MCF 10A (cell line): ENCODE results near the gene GTPBP6. TPM values are rescaled to one million over a fixed set of nuclear protein-coding genes. Genes with fewer than 3 reads are reported as not detected.

Experiments
- BruUV-seq: library from RNA; stranded (reverse); fragments of 400-500 nt; replicated peaks from 2 replicates; lab custom pipeline; 2021; lab: Mats Ljungman, UMichigan
- CTCF ChIA-PET: fragments of 300-600 bp; sonication (Branson Sonifier 250); formaldehyde crosslinking; extraction: SDS; loops from one replicate; lab custom pipeline; 2021; ENCODE audit warnings: antibody characterized with exemption, inconsistent platforms; lab: Yijun Ruan, JAX
- POLR2A ChIA-PET: fragments of 300-600, 350-650 bp; sonication (Branson Sonifier 250); formaldehyde crosslinking; extraction: SDS; loops from one replicate; lab custom pipeline; 2020; ENCODE audit warnings: antibody characterized with exemption, inconsistent platforms; lab: Yijun Ruan, JAX
- DNase-seq: peaks from one replicate; pipeline ENCODE4 v3.0.0-alpha.2; 2018; ENCODE audit not compliant: unreplicated experiment
- H3K27ac Mint-ChIP-seq: one replicate; pipeline ENCODE4 v1.8.0; 2022; ENCODE audit warnings: mild to moderate bottlenecking, low read depth, mixed read lengths; ENCODE audit not compliant: unreplicated experiment
- H3K27me3 Mint-ChIP-seq: one replicate; pipeline ENCODE4 v1.8.0; 2022; ENCODE audit warnings: mixed read lengths; ENCODE audit not compliant: insufficient read depth, unreplicated experiment
- H3K36me3 Mint-ChIP-seq: one replicate; pipeline ENCODE4 v1.8.0; 2022; ENCODE audit warnings: mild to moderate bottlenecking, moderate library complexity, mixed read lengths; ENCODE audit not compliant: insufficient read depth, unreplicated experiment
- H3K4me1 Mint-ChIP-seq: one replicate; pipeline ENCODE4 v1.8.0; 2022; ENCODE audit warnings: mixed read lengths; ENCODE audit not compliant: insufficient read depth, unreplicated experiment
- H3K4me3 Mint-ChIP-seq: one replicate; pipeline ENCODE4 v1.8.0; 2022; ENCODE audit warnings: mild to moderate bottlenecking, moderate library complexity, mixed read lengths; ENCODE audit not compliant: unreplicated experiment
- H3K9me3 Mint-ChIP-seq: one replicate; pipeline ENCODE4 v1.8.0; 2022; ENCODE audit warnings: mixed read lengths; ENCODE audit not compliant: unreplicated experiment
- intact Hi-C: fragments of 100-400 bp; cut with micrococcal nuclease; formaldehyde crosslinking; loops from 2 replicates; pipeline ENCODE4 v1.14.1; 2022
- total RNA-seq: library from RNA; stranded (reverse); gene quantifications from 2 replicates; pipeline ENCODE4 v1.2.3, GENCODE V29; 2022
- TF ChIP-seq, protein P1 (sequence below): fragments of 200-600 bp; IDR thresholded peaks from one replicate; pipeline ENCODE4 v1.8.0; 2022; ENCODE audit warnings: antibody characterized with exemption, mild to moderate bottlenecking; ENCODE audit not compliant: unreplicated experiment

Gene GTPBP6
- total RNA-seq, 1 experiment from 2014 or later, result 73.4 TPM

DNA sequence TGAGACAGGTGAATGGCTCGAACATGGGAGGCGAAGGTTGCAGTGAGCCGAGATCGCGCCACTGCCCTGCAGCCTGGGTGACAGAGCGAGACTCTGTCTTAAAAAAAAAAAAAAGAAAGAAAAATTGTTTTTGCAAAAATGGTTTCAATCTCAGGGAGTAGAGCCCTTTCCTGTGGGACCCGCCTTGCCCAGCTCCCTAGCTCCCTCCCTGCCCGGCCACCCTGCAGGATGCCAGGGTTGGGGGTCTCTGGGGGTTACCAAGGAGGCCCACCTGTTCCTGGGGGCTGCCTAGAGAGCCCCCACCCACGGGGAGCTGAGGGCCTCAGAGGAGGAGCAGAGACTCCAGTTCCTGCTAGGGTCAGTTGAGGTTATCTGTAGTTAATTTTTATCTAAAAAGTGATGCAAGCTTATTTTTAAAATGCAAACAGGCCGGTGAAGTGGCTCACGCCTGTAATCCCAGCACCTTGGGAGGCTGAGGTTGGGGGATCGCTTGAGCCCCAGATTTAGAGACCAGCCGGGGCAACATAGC lies 56.2 kb downstream of the GTPBP6 start:
- H3K27ac Mint-ChIP-seq, result no peak overlapping the region
- DNase-seq, result no peak
- intact Hi-C loops, result no loop called here
- H3K36me3 Mint-ChIP-seq, result no peaks in the 10 kb centered on the region
- no TSS peak for BruUV-seq
- ChIA-PET POLR2A (no interaction called here), CTCF (no interaction called here)
- H3K4me1 Mint-ChIP-seq, result peaks cover 4% of the 10 kb centered on the region
- no peaks in the 10 kb centered on the region for H3K9me3 Mint-ChIP-seq
- TF ChIP-seq, protein P1, sequence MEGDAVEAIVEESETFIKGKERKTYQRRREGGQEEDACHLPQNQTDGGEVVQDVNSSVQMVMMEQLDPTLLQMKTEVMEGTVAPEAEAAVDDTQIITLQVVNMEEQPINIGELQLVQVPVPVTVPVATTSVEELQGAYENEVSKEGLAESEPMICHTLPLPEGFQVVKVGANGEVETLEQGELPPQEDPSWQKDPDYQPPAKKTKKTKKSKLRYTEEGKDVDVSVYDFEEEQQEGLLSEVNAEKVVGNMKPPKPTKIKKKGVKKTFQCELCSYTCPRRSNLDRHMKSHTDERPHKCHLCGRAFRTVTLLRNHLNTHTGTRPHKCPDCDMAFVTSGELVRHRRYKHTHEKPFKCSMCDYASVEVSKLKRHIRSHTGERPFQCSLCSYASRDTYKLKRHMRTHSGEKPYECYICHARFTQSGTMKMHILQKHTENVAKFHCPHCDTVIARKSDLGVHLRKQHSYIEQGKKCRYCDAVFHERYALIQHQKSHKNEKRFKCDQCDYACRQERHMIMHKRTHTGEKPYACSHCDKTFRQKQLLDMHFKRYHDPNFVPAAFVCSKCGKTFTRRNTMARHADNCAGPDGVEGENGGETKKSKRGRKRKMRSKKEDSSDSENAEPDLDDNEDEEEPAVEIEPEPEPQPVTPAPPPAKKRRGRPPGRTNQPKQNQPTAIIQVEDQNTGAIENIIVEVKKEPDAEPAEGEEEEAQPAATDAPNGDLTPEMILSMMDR, result no peak
- no peaks in the 10 kb centered on the region for H3K27me3 Mint-ChIP-seq
- H3K4me3 Mint-ChIP-seq, result no peak overlapping the region

DNA sequence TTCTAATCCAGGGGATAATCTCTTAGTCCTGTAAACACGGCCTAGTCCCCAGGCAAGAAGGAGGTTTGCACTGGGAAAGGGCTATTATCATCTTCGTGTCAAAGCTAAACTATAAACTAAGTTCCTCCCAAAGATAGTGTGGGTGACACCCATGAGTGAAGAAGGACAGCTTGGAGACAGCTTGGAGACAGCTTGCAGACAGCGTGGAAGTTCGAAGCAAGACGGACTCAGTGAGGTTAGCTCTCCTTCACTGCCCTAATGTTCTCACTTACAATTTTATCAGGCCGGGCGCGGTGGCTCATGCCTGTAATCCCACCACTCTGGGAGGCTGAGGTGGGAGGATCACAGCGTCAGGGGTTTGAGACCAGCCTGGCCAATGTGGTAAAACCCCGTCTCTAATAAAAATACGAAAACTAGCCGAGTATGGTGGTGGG lies 56.7 kb downstream of the GTPBP6 start:
- Mint-ChIP-seq H3K27me3 (no peaks in the 10 kb centered on the region), H3K4me3 (no peak overlapping the region), H3K27ac (no peak overlapping the region), H3K4me1 (peaks cover 4% of the 10 kb centered on the region), H3K9me3 (no peaks in the 10 kb centered on the region), H3K36me3 (no peaks in the 10 kb centered on the region)
- ChIA-PET CTCF (no interaction called here), POLR2A (no interaction called here)
- no peak for DNase-seq
- intact Hi-C loops, result no loop called here
- TF ChIP-seq, protein P1, result no peak
- no TSS peak for BruUV-seq

DNA sequence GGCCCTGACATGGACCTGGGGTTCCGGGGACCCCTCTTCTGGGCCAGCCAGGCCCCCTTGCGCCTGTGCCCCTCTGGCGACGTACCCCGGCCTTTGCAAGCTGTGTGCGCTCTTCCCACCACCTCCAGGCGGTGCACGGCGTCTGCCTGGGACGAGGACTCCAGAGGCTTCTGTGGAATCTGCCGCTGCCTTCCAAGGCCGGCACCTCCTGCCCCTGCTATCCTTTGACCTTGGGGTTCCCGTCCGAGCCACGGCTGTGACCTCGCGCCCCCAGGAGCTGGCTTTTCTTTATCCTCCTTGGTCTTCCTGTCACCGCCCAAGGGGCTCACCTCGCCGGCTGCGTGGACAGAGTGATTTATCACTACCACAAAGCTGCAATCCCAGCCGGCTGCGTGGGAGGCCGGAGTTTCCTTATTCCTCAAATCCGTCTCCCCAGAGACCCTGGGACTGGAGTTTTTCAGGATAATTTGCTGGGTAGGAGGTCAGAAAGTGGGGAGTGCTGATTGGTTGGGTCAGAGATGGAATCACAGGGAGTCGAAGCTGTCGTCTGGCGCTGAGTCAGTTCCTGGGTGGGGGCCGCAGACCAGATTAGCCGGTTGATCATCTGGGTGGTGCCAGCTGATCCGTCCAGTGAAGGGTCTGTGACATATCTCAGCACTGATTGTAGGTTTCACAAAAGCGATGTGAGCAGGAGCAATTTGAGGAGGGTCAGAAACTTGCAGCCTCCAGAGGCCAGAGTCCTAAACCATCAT lies 57.3 kb downstream of the GTPBP6 start:
- intact Hi-C loops, result no loop called here
- no peak for DNase-seq
- TF ChIP-seq, protein P1, result no peak
- no peaks in the 10 kb centered on the region for H3K36me3 Mint-ChIP-seq
- no peaks in the 10 kb centered on the region for H3K9me3 Mint-ChIP-seq
- no TSS peak for BruUV-seq
- peaks cover 4% of the 10 kb centered on the region for H3K4me1 Mint-ChIP-seq
- ChIA-PET CTCF (no interaction called here), POLR2A (no interaction called here)
- no peaks in the 10 kb centered on the region for H3K27me3 Mint-ChIP-seq
- H3K4me3 Mint-ChIP-seq, result no peak overlapping the region
- H3K27ac Mint-ChIP-seq, result no peak overlapping the region

DNA sequence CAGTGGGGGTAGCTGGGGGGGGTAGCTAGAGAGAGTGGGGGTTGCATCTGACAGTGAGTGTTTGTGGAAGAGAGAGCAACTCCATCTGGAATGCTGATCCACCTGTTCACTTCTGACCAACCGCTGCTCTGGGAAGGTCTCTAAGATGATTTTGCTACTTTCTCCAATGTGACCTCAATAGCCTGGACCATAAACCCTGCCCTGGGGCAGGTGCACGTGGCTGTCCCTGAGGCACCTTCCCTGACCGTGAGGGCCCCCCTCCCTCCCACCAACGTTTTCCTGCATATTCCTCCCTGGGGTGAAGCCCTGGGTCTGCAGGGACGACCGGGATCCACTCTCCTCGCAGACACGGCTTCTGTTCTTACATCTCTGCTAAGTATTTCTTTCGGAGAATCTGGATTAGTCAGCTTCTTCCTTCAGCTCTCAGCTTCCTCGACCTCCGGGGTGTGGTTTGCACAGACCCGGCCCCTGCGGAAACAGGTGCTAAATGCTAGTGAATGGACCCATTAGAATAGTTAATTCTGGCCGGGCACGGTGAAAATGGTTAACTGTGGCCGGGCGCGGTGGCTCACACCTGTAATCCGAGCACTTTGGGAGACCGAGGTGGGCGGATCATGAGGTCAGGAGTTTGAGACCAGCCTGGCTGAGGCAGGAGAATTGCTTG lies 58.8 kb downstream of the GTPBP6 start:
- ChIA-PET POLR2A (no interaction called here), CTCF (no interaction called here)
- no peaks in the 10 kb centered on the region for H3K9me3 Mint-ChIP-seq
- no peaks in the 10 kb centered on the region for H3K27me3 Mint-ChIP-seq
- H3K27ac Mint-ChIP-seq, result no peak overlapping the region
- intact Hi-C loops, result no loop called here
- H3K4me3 Mint-ChIP-seq, result no peak overlapping the region
- TF ChIP-seq, protein P1, result no peak
- no peaks in the 10 kb centered on the region for H3K36me3 Mint-ChIP-seq
- H3K4me1 Mint-ChIP-seq, result peaks cover 4% of the 10 kb centered on the region
- no peak for DNase-seq
- no TSS peak for BruUV-seq
